ENCODE results near the gene SLC25A43. TPM values are rescaled to one million over a fixed set of nuclear protein-coding genes. Genes with fewer than 3 reads are reported as not detected.

The SLC25A43 gene
- total and polyA plus RNA-seq, 2 experiments from 2014 or later = 8.7 to 8.9 TPM

DNA sequence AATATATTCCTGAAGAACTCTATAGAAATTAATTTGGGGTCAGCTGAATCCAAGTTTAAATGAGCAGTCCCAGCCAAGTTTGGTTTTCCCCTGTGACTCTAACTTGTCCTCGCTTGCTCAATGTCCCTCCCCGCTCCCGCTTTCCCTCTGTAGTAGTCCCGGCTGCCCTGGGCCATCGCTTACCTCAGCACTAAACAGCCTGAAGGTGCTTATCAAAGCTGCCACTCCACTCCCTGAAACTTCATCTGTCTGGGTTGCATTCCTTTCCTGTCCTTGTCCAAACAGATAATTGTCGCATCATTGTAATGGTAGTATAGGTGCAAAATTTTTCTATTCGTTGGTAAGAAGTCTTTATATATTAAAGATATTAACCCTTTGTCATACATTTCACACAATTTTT, 12.8 kb downstream of the SLC25A43 start:
- H3K27me3 ChIP-seq (ENCODE audit: insufficient read depth) = no peaks in the 10 kb centered on the region
- no peak for ATAC-seq
- H2AFZ ChIP-seq = no peak overlapping the region
- Mint-ChIP-seq H3K9me3 (no peaks in the 10 kb centered on the region), H3K4me3 (no peak overlapping the region), H3K27me3 (ENCODE audit: insufficient read depth, low read depth, poor library complexity) (peaks cover 1% of the 10 kb centered on the region), H3K36me3 (ENCODE audit: low read depth) (no peaks in the 10 kb centered on the region; the same call in 2 of the 3 replicates), H3K27ac (no peak overlapping the region), H3K4me1 (no peaks in the 10 kb centered on the region)
- no peaks in the 10 kb centered on the region for H3K4me1 ChIP-seq (ENCODE audit: insufficient read depth)
- no peaks in the 10 kb centered on the region for H3K79me2 ChIP-seq (replicated peaks; ENCODE audit: insufficient read depth)
- TF ChIP-seq, protein P1, sequence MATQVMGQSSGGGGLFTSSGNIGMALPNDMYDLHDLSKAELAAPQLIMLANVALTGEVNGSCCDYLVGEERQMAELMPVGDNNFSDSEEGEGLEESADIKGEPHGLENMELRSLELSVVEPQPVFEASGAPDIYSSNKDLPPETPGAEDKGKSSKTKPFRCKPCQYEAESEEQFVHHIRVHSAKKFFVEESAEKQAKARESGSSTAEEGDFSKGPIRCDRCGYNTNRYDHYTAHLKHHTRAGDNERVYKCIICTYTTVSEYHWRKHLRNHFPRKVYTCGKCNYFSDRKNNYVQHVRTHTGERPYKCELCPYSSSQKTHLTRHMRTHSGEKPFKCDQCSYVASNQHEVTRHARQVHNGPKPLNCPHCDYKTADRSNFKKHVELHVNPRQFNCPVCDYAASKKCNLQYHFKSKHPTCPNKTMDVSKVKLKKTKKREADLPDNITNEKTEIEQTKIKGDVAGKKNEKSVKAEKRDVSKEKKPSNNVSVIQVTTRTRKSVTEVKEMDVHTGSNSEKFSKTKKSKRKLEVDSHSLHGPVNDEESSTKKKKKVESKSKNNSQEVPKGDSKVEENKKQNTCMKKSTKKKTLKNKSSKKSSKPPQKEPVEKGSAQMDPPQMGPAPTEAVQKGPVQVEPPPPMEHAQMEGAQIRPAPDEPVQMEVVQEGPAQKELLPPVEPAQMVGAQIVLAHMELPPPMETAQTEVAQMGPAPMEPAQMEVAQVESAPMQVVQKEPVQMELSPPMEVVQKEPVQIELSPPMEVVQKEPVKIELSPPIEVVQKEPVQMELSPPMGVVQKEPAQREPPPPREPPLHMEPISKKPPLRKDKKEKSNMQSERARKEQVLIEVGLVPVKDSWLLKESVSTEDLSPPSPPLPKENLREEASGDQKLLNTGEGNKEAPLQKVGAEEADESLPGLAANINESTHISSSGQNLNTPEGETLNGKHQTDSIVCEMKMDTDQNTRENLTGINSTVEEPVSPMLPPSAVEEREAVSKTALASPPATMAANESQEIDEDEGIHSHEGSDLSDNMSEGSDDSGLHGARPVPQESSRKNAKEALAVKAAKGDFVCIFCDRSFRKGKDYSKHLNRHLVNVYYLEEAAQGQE (IDR thresholded peaks at IDR 0.05; ENCODE audit: unreplicated experiment) = no peak
- TF ChIP-seq ZNF114 (CRISPR knock-in tag; IDR thresholded peaks at IDR 0.05) = no peak
- no peak for TF ChIP-seq EZH2phosphoT487 (IDR thresholded peaks at IDR 0.05; ENCODE audit: unreplicated experiment)
- no peak for TF ChIP-seq STAT1 (IDR thresholded peaks at IDR 0.05; ENCODE audit: unreplicated experiment)
- TF ChIP-seq NANOG (IDR thresholded peaks at IDR 0.05; ENCODE audit: borderline replicate concordance) = no peak
- no peak for TF ChIP-seq JUNB (IDR thresholded peaks at IDR 0.05; ENCODE audit: unreplicated experiment)
- no peak for TF ChIP-seq CREB1 (CRISPR knock-in tag; IDR thresholded peaks at IDR 0.05; ENCODE audit: low read depth)
- TF ChIP-seq, protein P2, sequence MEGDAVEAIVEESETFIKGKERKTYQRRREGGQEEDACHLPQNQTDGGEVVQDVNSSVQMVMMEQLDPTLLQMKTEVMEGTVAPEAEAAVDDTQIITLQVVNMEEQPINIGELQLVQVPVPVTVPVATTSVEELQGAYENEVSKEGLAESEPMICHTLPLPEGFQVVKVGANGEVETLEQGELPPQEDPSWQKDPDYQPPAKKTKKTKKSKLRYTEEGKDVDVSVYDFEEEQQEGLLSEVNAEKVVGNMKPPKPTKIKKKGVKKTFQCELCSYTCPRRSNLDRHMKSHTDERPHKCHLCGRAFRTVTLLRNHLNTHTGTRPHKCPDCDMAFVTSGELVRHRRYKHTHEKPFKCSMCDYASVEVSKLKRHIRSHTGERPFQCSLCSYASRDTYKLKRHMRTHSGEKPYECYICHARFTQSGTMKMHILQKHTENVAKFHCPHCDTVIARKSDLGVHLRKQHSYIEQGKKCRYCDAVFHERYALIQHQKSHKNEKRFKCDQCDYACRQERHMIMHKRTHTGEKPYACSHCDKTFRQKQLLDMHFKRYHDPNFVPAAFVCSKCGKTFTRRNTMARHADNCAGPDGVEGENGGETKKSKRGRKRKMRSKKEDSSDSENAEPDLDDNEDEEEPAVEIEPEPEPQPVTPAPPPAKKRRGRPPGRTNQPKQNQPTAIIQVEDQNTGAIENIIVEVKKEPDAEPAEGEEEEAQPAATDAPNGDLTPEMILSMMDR (conservative IDR thresholded peaks at IDR 0.05; ENCODE audit: low read depth in 2 of 2) = no peak
- no peak for TF ChIP-seq POLR2AphosphoS5 (IDR thresholded peaks at IDR 0.05; ENCODE audit: low read depth)
- TF ChIP-seq, protein P3, sequence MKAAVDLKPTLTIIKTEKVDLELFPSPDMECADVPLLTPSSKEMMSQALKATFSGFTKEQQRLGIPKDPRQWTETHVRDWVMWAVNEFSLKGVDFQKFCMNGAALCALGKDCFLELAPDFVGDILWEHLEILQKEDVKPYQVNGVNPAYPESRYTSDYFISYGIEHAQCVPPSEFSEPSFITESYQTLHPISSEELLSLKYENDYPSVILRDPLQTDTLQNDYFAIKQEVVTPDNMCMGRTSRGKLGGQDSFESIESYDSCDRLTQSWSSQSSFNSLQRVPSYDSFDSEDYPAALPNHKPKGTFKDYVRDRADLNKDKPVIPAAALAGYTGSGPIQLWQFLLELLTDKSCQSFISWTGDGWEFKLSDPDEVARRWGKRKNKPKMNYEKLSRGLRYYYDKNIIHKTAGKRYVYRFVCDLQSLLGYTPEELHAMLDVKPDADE (IDR thresholded peaks at IDR 0.05) = no peak
- no peak for TF ChIP-seq ZNF331 (CRISPR knock-in tag; IDR thresholded peaks at IDR 0.05; ENCODE audit: low read depth)
- TF ChIP-seq EZH2 (IDR thresholded peaks at IDR 0.05; ENCODE audit: low read depth, unreplicated experiment) = no peak
- TF ChIP-seq, protein P4, sequence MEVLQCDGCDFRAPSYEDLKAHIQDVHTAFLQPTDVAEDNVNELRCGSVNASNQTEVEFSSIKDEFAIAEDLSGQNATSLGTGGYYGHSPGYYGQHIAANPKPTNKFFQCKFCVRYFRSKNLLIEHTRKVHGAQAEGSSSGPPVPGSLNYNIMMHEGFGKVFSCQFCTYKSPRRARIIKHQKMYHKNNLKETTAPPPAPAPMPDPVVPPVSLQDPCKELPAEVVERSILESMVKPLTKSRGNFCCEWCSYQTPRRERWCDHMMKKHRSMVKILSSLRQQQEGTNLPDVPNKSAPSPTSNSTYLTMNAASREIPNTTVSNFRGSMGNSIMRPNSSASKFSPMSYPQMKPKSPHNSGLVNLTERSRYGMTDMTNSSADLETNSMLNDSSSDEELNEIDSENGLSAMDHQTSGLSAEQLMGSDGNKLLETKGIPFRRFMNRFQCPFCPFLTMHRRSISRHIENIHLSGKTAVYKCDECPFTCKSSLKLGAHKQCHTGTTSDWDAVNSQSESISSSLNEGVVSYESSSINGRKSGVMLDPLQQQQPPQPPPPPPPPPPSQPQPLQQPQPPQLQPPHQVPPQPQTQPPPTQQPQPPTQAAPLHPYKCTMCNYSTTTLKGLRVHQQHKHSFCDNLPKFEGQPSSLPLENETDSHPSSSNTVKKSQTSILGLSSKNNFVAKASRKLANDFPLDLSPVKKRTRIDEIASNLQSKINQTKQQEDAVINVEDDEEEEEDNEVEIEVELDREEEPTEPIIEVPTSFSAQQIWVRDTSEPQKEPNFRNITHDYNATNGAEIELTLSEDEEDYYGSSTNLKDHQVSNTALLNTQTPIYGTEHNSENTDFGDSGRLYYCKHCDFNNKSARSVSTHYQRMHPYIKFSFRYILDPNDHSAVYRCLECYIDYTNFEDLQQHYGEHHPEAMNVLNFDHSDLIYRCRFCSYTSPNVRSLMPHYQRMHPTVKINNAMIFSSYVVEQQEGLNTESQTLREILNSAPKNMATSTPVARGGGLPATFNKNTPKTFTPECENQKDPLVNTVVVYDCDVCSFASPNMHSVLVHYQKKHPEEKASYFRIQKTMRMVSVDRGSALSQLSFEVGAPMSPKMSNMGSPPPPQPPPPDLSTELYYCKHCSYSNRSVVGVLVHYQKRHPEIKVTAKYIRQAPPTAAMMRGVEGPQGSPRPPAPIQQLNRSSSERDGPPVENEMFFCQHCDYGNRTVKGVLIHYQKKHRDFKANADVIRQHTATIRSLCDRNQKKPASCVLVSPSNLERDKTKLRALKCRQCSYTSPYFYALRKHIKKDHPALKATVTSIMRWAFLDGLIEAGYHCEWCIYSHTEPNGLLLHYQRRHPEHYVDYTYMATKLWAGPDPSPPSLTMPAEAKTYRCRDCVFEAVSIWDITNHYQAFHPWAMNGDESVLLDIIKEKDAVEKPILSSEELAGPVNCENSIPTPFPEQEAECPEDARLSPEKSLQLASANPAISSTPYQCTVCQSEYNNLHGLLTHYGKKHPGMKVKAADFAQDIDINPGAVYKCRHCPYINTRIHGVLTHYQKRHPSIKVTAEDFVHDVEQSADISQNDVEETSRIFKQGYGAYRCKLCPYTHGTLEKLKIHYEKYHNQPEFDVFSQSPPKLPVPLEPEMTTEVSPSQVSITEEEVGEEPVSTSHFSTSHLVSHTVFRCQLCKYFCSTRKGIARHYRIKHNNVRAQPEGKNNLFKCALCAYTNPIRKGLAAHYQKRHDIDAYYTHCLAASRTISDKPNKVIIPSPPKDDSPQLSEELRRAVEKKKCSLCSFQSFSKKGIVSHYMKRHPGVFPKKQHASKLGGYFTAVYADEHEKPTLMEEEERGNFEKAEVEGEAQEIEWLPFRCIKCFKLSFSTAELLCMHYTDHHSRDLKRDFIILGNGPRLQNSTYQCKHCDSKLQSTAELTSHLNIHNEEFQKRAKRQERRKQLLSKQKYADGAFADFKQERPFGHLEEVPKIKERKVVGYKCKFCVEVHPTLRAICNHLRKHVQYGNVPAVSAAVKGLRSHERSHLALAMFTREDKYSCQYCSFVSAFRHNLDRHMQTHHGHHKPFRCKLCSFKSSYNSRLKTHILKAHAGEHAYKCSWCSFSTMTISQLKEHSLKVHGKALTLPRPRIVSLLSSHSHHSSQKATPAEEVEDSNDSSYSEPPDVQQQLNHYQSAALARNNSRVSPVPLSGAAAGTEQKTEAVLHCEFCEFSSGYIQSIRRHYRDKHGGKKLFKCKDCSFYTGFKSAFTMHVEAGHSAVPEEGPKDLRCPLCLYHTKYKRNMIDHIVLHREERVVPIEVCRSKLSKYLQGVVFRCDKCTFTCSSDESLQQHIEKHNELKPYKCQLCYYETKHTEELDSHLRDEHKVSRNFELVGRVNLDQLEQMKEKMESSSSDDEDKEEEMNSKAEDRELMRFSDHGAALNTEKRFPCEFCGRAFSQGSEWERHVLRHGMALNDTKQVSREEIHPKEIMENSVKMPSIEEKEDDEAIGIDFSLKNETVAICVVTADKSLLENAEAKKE (CRISPR knock-in tag; IDR thresholded peaks at IDR 0.05) = no peak
- no peaks in the 10 kb centered on the region; the same call in 1 of the 2 replicates for H3K36me3 ChIP-seq (ENCODE audit: insufficient read depth)
- no peak overlapping the region for H3K4me2 ChIP-seq
- H4K20me1 ChIP-seq (replicated peaks; ENCODE audit: insufficient read depth) = no peaks in the 10 kb centered on the region
- no peak overlapping the region for H3K4me3 ChIP-seq
- H3F3A ChIP-seq (replicated peaks; ENCODE audit: low read depth) = no peaks in the 10 kb centered on the region
- H3K9me2 ChIP-seq (ENCODE audit: insufficient read depth) = no peaks in the 10 kb centered on the region
- DNase-seq (ENCODE audit: low spot score) = no peak
- no peak overlapping the region for H3K27ac ChIP-seq (ENCODE audit: low read depth)
